GM12878 (cell line): ENCODE results near the gene KRR1. TPM values are rescaled to one million over a fixed set of nuclear protein-coding genes. Genes with fewer than 3 reads are reported as not detected.

Experiments used
- ATAC-seq: fragments of 200-7000 bp; cut with Tn5 transposase; 3 replicates; pipeline ENCODE4 v1.9.1; 2020; ENCODE audit warnings: mild to moderate bottlenecking, moderate library complexity
- BruUV-seq: library from RNA; stranded (reverse); fragments of 400-500 nt; replicated peaks from 2 replicates; lab custom pipeline; 2021; lab: Mats Ljungman, UMichigan
- CTCF ChIA-PET: fragments of 300-600 bp; sonication (Branson Sonifier 250); formaldehyde crosslinking; extraction: SDS; loops from one replicate; lab custom pipeline; 2021; ENCODE audit warnings: inconsistent platforms; lab: Yijun Ruan, JAX
- POLR2A ChIA-PET: fragments of 350-600 bp; formaldehyde crosslinking; extraction: SDS; loops from one replicate; lab custom pipeline; 2021; ENCODE audit warnings: inconsistent platforms; lab: Charles Lee
- RAD21 ChIA-PET: fragments of 300-600 bp; sonication (Branson Sonifier 250); formaldehyde crosslinking; loops from one replicate; lab custom pipeline; 2023; ENCODE audit warnings: antibody characterized with exemption; ENCODE audit not compliant: unreplicated experiment; lab: Charles Lee
- SMC1A ChIA-PET: fragments of 300-600 bp; sonication (Branson Sonifier 250); formaldehyde crosslinking; loops from one replicate; lab custom pipeline; 2023; ENCODE audit not compliant: unreplicated experiment, uncharacterized antibody; lab: Charles Lee
- DNase-seq: peaks from one replicate; pipeline ENCODE4 v3.0.0-alpha.2; 2011; ENCODE audit warnings: low read depth, low spot score
- FAIRE-seq: peaks from 3 replicates; lab custom pipeline; 2011; peaks lifted over from hg19 to GRCh38; lab: Jason Lieb, UNC
- H2AFZ ChIP-seq: 2 replicates; pipeline ENCODE4 v1.6.0; 2011; ENCODE audit warnings: low read depth, low read length, control low read depth; ENCODE audit not compliant: control insufficient read depth
- H3K27ac ChIP-seq: 2 replicates; pipeline ENCODE4 v1.5.1; 2011; ENCODE audit warnings: control low read depth; ENCODE audit not compliant: control insufficient read depth, insufficient read depth
- H3K27me3 ChIP-seq, 2 experiments: replicated peaks in 1 of 2; 2 replicates each; pipeline versions ENCODE4 v1.6.0 to v1.6.1; 2011; ENCODE audit warnings: low read length in 1 of 2; ENCODE audit not compliant: control insufficient read depth in 2 of 2, insufficient read depth in 2 of 2
- H3K36me3 ChIP-seq, 2 experiments: 2 replicates each; pipeline ENCODE4 v1.5.1; 2011; ENCODE audit warnings: low read length in 1 of 2; ENCODE audit not compliant: control insufficient read depth in 2 of 2, insufficient read depth in 2 of 2
- H3K4me1 ChIP-seq: 2 replicates; pipeline ENCODE4 v1.6.1; 2011; ENCODE audit warnings: mild to moderate bottlenecking, low read length, moderate library complexity, mixed read lengths; ENCODE audit not compliant: control insufficient read depth, insufficient read depth
- H3K4me2 ChIP-seq: 2 replicates; pipeline ENCODE4 v1.6.0; 2011; ENCODE audit warnings: control low read depth; ENCODE audit not compliant: control insufficient read depth, insufficient read depth
- H3K4me3 ChIP-seq: fragments of 200-600 bp; sonication (generic); 2 replicates; pipeline ENCODE4 v1.5.1; 2016
- H3K79me2 ChIP-seq: 2 replicates; pipeline ENCODE4 v1.6.0; 2011; ENCODE audit warnings: low read length; ENCODE audit not compliant: control insufficient read depth, insufficient read depth
- H3K9ac ChIP-seq: 2 replicates; pipeline ENCODE4 v1.8.0; 2011; ENCODE audit warnings: low read length, control low read depth, mixed read lengths; ENCODE audit not compliant: control insufficient read depth, insufficient read depth
- H3K9me3 ChIP-seq: replicated peaks from 3 replicates; pipeline ENCODE4 v1.5.1; 2011; ENCODE audit warnings: mild to moderate bottlenecking, low read length; ENCODE audit not compliant: control insufficient read depth, insufficient read depth
- H4K20me1 ChIP-seq: 2 replicates; pipeline ENCODE4 v1.6.0; 2011; ENCODE audit not compliant: control insufficient read depth, insufficient read depth
- HCFC1 ChIP-seq: fragments of 150-350 bp; IDR thresholded peaks from 2 replicates; pipeline ENCODE4 v1.6.1; 2014; ENCODE audit warnings: low read length
- IRF4 ChIP-seq: IDR thresholded peaks from 2 replicates; pipeline ENCODE4 v1.6.1; 2011; ENCODE audit warnings: low read depth, low read length
- MEF2A ChIP-seq: IDR thresholded peaks from 2 replicates; pipeline ENCODE4 v1.6.1; 2011; ENCODE audit warnings: low read depth, mild to moderate bottlenecking, low read length, moderate library complexity; ENCODE audit not compliant: insufficient read depth
- SIX5 ChIP-seq: IDR thresholded peaks from 2 replicates; pipeline ENCODE4 v1.6.1; 2011; ENCODE audit warnings: mild to moderate bottlenecking, low read depth, low read length, moderate library complexity; ENCODE audit not compliant: severe bottlenecking
- WRNIP1 ChIP-seq: IDR thresholded peaks from 2 replicates; pipeline ENCODE4 v1.6.1; 2011; ENCODE audit warnings: low read depth, low read length, improper control_type of control experiment, borderline replicate concordance
- WGBS: methylation state at CpG from one replicate; pipeline ENCODE4 v1.1.6; 2016; ENCODE audit warnings: low lambda C conversion rate; ENCODE audit not compliant: insufficient replicate concordance, insufficient coverage; ENCODE audit errors: missing lambda C conversion rate; 5-methylcytosine and 5-hydroxymethylcytosine counted together
- in situ Hi-C: fragments of 300-500 bp; cut with MboI; formaldehyde crosslinking; loops from 9 replicates; pipeline ENCODE4 v1.14.3; 2018; ENCODE audit warnings: mixed read lengths
- intact Hi-C: fragments of 100-400 bp; cut with micrococcal nuclease; formaldehyde crosslinking; loops from one replicate; pipeline ENCODE4 v1.14.2; 2022; ENCODE audit not compliant: unreplicated experiment
- polyA plus RNA-seq, 11 experiments: library from polyadenylated mRNA; depleted of rRNA in 4 of 11; unstranded in 6 of 11; stranded (reverse) in 5 of 11; fragments of >200 nt; fragmentation: Nextera tagmentation in 4 of 11; fragmentation: Illumina TruSeq in 1 of 11; extraction: Ambion mirVana in 4 of 11; extraction: Trizol in 1 of 11; gene quantifications; 1 replicate in 1 of 11; 2 replicates in 10 of 11; pipeline versions ENCODE4 v1.2.1 to v1.2.3, GENCODE V29; 2011 to 2016; ENCODE audit warnings: inconsistent platforms in 2 of 11, missing spikeins in 2 of 11, low read depth in 1 of 11
- total RNA-seq, 4 experiments: library from RNA; depleted of rRNA in 3 of 4; stranded (reverse); fragments of >200 nt in 3 of 4; fragmentation: Illumina TruSeq in 1 of 4; extraction: Trizol in 1 of 4; gene quantifications; 2 replicates each; pipeline versions ENCODE4 v1.2.1 to v1.2.3, GENCODE V29; 2013 to 2021
- TF ChIP-seq, protein P1 (sequence below): fragments of 450-650 bp; IDR thresholded peaks from 2 replicates; pipeline ENCODE4 v1.6.1; 2017; ENCODE audit warnings: borderline replicate concordance

KRR1 gene
- total and polyA plus RNA-seq, 10 of the 15 experiments (the other 5 are each of a cell fraction or from before 2014, with no cell fraction given): 29.6 to 103 (median 75.3) TPM

DNA sequence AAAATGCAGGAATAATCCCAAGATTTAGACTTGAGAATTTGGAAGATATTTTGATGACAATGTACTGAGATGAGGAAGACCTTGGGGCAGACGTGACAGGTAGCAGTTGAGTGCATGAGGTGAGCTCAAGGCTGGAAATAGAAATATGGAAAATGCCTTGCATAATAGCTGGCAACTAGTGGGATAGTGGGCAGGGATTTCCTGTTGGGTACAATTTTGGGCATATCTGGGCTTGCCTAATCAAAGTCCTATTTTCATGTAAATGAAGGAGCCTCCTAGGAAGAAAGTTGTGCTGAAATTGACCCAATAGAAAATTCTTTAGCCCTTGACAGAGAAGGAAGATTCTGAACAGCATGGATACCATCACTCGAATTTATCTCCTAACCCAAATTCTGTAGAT lies 37.3 kb downstream of the KRR1 start:
- intact Hi-C loops (no loop called here), in situ Hi-C loops (no loop called here)
- BruUV-seq: no TSS peak
- H3K36me3 ChIP-seq: no peaks in the 10 kb centered on the region
- DNase-seq (no peak), FAIRE-seq (no peak), ATAC-seq (no peak)
- H2AFZ ChIP-seq: no peak overlapping the region
- WGBS: 65% methylated on average over 2 of the region's 2 CpGs
- H3K9me3 ChIP-seq: no peaks in the 10 kb centered on the region
- no peak overlapping the region for H3K27ac ChIP-seq
- TF ChIP-seq HCFC1: no peak
- TF ChIP-seq MEF2A: no peak
- TF ChIP-seq SIX5: no peak
- no peak for TF ChIP-seq IRF4
- TF ChIP-seq WRNIP1: no peak
- TF ChIP-seq, protein P1, sequence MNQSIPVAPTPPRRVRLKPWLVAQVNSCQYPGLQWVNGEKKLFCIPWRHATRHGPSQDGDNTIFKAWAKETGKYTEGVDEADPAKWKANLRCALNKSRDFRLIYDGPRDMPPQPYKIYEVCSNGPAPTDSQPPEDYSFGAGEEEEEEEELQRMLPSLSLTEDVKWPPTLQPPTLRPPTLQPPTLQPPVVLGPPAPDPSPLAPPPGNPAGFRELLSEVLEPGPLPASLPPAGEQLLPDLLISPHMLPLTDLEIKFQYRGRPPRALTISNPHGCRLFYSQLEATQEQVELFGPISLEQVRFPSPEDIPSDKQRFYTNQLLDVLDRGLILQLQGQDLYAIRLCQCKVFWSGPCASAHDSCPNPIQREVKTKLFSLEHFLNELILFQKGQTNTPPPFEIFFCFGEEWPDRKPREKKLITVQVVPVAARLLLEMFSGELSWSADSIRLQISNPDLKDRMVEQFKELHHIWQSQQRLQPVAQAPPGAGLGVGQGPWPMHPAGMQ: no peak
- ChIA-PET RAD21 (interaction anchor here (1.5 kb wide), 2 partner anchors 8 to 11 kb away, joined by 3 to 5 read pairs; no protein-coding TSS in a partner anchor), SMC1A (interaction anchor here (0.7 to 1.9 kb wide), 5 partner anchors 10 to 144 kb away, joined by 3 to 16 read pairs (median 3); partner anchors contain the start of genes CAPS2 and GLIPR1L1), CTCF (interaction anchor here (1.1 to 2.6 kb wide), 4 partner anchors 10 to 142 kb away, joined by 3 to 30 read pairs (median 4); partner anchors contain the start of gene GLIPR1L2), POLR2A (interaction anchor here (0.6 kb wide), 1 partner anchor 228 kb away, joined by 3 read pairs; no protein-coding TSS in a partner anchor)
- H3K79me2 ChIP-seq: no peaks in the 10 kb centered on the region
- H3K4me1 ChIP-seq: peaks cover 13% of the 10 kb centered on the region
- no peak overlapping the region for H3K4me2 ChIP-seq
- no peaks in the 10 kb centered on the region for H3K27me3 ChIP-seq
- H3K9ac ChIP-seq: no peak overlapping the region
- H4K20me1 ChIP-seq: no peaks in the 10 kb centered on the region
- H3K4me3 ChIP-seq: no peak overlapping the region
